HG03064 (cell line): ENCODE measurements around the gene DLGAP1.

ENCODE experiments used
- ATAC-seq: cut with Tn5 transposase; IDR thresholded peaks from one replicate; pipeline ENCODE4 v1.9.1; 2021; ENCODE audit warnings: low read depth; ENCODE audit not compliant: unreplicated experiment

DLGAP1 gene

GRCh38 chr18:3599861-3600260 lies 855.2 kb downstream of the DLGAP1 start:
- ATAC-seq = no peak

- no peak for ATAC-seq
Observed at GRCh38 chr18:3599195-3599594, 855.9 kb downstream of the DLGAP1 start.

GRCh38 chr18:3598581-3598980 lies 856.5 kb downstream of the DLGAP1 start:
- ATAC-seq = no peak

- no peak for ATAC-seq
Observed at GRCh38 chr18:3597409-3598357, 857.4 kb downstream of the DLGAP1 start.

GRCh38 chr18:3596637-3597384 lies 858.3 kb downstream of the DLGAP1 start:
- no peak for ATAC-seq

- ATAC-seq = no peak
Observed at GRCh38 chr18:3596324-3596636, 858.8 kb downstream of the DLGAP1 start.

- ATAC-seq = peak; percentile 50
Observed at GRCh38 chr18:3595369-3596273, 859.5 kb downstream of the DLGAP1 start.

GRCh38 chr18:3594760-3595368 lies 860.2 kb downstream of the DLGAP1 start:
- ATAC-seq = no peak

GRCh38 chr18:3593904-3594759 lies 861.0 kb downstream of the DLGAP1 start:
- ATAC-seq = peak; percentile 52

- ATAC-seq = peak; percentile 9
Observed at GRCh38 chr18:3593381-3593903, 861.7 kb downstream of the DLGAP1 start.

GRCh38 chr18:3592864-3593263 lies 862.2 kb downstream of the DLGAP1 start:
- no peak for ATAC-seq

- no peak for ATAC-seq
Observed at GRCh38 chr18:3590096-3590630, 864.9 kb downstream of the DLGAP1 start.

- peak; percentile 3 for ATAC-seq
Observed at GRCh38 chr18:3585656-3586509, 869.2 kb downstream of the DLGAP1 start.

GRCh38 chr18:3584897-3585460 lies 870.1 kb downstream of the DLGAP1 start:
- no peak for ATAC-seq

- ATAC-seq = no peak
Observed at GRCh38 chr18:3584266-3584861, 870.7 kb downstream of the DLGAP1 start.

- ATAC-seq = no peak
Observed at GRCh38 chr18:3583873-3584247, 871.2 kb downstream of the DLGAP1 start.
